Type B pancreatic cell (in vitro differentiated cells): ENCODE data around the gene LHPP. TPM values are rescaled to one million over a fixed set of nuclear protein-coding genes. Genes with fewer than 3 reads are reported as not detected.
A peak's percentile ranks its signal among the peaks of the same experiment; 100 is the strongest.

ENCODE experiments used
- DNase-seq: peaks from one replicate; pipeline ENCODE4 v3.0.0; 2021; ENCODE audit warnings: mixed read lengths; ENCODE audit not compliant: unreplicated experiment; ENCODE audit errors: extremely low spot score
- H3K27ac Mint-ChIP-seq: 2 replicates; pipeline ENCODE4 v1.8.0; 2021; ENCODE audit warnings: mild to moderate bottlenecking, mixed read lengths
- H3K27me3 Mint-ChIP-seq: 2 replicates; pipeline ENCODE4 v1.8.0; 2021; ENCODE audit warnings: mixed read lengths
- H3K36me3 Mint-ChIP-seq: 2 replicates; pipeline ENCODE4 v1.8.0; 2021; ENCODE audit warnings: mixed read lengths
- H3K4me1 Mint-ChIP-seq: one replicate; pipeline ENCODE4 v1.8.0; 2021; ENCODE audit warnings: mixed read lengths; ENCODE audit not compliant: unreplicated experiment
- H3K4me3 Mint-ChIP-seq: 2 replicates; pipeline ENCODE4 v1.8.0; 2021; ENCODE audit warnings: mild to moderate bottlenecking, mixed read lengths
- H3K9me3 Mint-ChIP-seq: 2 replicates; pipeline ENCODE4 v1.8.0; 2021; ENCODE audit warnings: mixed read lengths
- total RNA-seq: library from RNA; stranded (reverse); gene quantifications from 2 replicates; pipeline ENCODE4 v1.2.1, GENCODE V29; 2021; ENCODE audit warnings: low replicate concordance
- TF ChIP-seq, protein P1 (sequence below): fragments of 200-600 bp; sonication (generic); conservative IDR thresholded peaks from 2 replicates; pipeline ENCODE4 v1.5.0; 2021; ENCODE audit warnings: antibody characterized with exemption, mild to moderate bottlenecking

LHPP gene
- total RNA-seq, 1 donor from 2014 or later = 12.7 TPM

DNA sequence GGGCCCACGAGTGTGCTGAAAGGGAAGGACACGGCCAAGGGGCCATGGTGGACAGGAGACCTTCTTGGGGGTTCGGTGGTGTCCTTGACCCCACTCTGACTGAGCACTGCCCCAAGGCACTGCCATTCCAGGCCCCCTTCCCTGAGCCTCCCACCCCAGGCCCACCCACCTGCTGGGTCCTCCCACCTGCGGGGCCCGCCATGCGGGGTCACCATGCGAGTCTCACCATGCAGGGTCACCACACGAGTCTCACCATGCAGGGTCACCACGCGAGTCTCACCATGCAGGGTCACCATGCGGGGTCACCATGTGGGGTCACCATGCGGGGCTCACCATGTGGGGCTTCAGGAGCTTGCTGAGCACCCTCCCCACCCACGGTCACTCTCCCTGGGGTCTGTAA lies 76.3 kb downstream of the LHPP start:
- DNase-seq = no peak
- Mint-ChIP-seq H3K4me1 (peaks cover 8% of the 10 kb centered on the region), H3K4me3 (no peak overlapping the region), H3K27ac (no peak overlapping the region), H3K27me3 (no peaks in the 10 kb centered on the region), H3K36me3 (no peaks in the 10 kb centered on the region), H3K9me3 (no peaks in the 10 kb centered on the region)
- TF ChIP-seq, protein P1, sequence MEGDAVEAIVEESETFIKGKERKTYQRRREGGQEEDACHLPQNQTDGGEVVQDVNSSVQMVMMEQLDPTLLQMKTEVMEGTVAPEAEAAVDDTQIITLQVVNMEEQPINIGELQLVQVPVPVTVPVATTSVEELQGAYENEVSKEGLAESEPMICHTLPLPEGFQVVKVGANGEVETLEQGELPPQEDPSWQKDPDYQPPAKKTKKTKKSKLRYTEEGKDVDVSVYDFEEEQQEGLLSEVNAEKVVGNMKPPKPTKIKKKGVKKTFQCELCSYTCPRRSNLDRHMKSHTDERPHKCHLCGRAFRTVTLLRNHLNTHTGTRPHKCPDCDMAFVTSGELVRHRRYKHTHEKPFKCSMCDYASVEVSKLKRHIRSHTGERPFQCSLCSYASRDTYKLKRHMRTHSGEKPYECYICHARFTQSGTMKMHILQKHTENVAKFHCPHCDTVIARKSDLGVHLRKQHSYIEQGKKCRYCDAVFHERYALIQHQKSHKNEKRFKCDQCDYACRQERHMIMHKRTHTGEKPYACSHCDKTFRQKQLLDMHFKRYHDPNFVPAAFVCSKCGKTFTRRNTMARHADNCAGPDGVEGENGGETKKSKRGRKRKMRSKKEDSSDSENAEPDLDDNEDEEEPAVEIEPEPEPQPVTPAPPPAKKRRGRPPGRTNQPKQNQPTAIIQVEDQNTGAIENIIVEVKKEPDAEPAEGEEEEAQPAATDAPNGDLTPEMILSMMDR = no peak

DNA sequence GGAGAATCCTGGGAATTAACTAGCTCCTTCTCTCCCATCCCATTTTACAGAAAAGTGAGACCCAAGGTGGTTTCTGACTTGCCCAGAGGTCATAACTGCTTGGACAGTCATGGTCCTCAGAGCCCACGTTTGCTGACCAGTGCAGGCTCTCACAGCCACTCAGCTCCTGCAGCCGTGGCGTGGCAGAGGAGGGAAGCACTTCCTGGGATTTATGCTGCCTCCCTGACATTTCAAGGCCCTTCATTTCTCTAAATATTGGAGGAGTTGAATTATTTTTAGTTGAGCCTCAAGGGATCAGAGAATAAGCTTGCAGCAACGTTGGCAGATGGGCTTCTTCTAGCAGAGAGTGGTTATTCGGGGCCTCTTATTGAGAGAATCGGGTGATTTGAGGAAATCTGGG lies 77.1 kb downstream of the LHPP start:
- H3K4me1 Mint-ChIP-seq = peaks cover 8% of the 10 kb centered on the region
- TF ChIP-seq, protein P1 = no peak
- H3K27me3 Mint-ChIP-seq = no peaks in the 10 kb centered on the region
- no peak for DNase-seq
- H3K9me3 Mint-ChIP-seq = no peaks in the 10 kb centered on the region
- H3K4me3 Mint-ChIP-seq = no peak overlapping the region
- H3K36me3 Mint-ChIP-seq = no peaks in the 10 kb centered on the region
- H3K27ac Mint-ChIP-seq = no peak overlapping the region

DNA sequence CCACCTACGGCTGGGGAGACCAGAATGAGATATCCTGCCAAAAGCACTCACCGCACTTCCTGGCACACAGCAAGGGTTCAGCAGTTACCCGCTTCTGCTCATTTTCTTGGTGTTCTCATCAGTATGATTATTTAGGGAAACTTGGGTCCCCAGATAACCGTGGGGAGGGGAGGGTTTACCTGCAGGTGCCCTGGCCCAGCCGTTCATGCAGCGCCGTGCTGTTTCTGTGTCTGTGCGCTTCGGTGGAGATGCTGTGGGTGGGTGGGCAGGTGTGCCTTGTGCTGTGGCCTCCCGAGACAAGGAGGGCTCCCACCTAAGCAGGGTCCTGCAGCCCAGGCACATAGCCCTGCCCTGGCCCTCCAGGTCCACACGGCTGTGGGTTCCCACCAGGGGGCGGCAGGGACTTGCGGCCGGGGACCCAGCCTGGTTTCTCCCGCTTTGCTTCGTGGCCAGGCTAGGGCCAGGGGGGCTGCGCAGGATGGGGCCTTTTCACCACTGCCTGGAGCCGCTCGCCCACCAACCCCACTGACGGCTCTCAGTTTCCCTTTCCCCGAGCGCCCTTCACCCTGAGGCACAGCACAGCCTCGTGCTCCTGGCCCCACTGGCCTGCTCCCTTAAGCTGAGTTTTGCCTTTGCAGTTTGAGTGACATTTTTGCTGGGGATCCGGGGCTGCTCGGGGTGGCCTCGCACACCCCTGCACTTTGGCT lies 78.5 kb downstream of the LHPP start:
- DNase-seq = no peak
- no peaks in the 10 kb centered on the region for H3K36me3 Mint-ChIP-seq
- no peak overlapping the region for H3K27ac Mint-ChIP-seq
- H3K9me3 Mint-ChIP-seq = no peaks in the 10 kb centered on the region
- TF ChIP-seq, protein P1 = peak; percentile 85
- no peaks in the 10 kb centered on the region for H3K27me3 Mint-ChIP-seq
- H3K4me1 Mint-ChIP-seq = peaks cover 8% of the 10 kb centered on the region
- H3K4me3 Mint-ChIP-seq = no peak overlapping the region

DNA sequence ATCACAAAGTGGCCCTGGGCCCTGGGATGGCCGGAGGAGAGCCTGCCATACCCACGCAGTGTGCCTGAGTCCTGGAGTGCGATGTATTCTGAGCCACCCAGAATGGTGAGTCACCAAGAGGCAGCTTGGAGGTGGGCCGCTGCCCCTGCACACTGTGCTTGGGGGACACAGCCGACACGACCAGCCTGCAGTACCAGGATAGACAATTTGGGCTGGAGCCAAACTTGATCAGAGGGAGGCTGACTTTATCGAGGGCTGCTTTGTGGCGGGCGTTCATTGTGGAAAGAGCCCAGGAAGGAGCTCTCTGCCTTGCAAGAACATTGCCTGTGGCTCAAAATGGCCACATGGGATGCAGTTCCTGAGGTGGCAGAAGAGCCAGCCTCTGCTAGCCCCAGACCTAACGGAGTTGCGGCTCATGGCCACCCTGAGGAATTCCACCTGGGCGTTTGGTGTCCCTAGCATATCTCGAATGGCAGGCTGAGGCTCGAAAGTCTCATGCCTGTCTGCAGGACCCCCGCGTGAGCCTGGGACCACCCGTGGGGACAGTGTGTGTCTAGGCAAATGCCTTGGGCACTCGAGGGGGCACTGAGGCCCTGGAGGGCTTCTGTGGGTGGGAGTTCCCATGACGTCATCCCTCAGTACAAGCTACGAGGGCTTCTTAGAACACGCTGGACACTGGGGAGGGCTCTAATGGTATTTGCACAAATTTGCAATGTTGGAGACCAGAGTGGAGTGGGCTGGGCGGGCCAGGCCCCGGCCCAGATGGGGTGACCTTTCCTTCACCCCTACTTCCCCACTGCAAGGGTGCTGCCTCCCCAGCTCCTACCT lies 79.7 kb downstream of the LHPP start:
- TF ChIP-seq, protein P1 = no peak
- Mint-ChIP-seq H3K4me3 (no peak overlapping the region), H3K36me3 (no peaks in the 10 kb centered on the region), H3K27ac (no peak overlapping the region), H3K9me3 (no peaks in the 10 kb centered on the region), H3K4me1 (peaks cover 10% of the 10 kb centered on the region), H3K27me3 (no peaks in the 10 kb centered on the region)
- no peak for DNase-seq

DNA sequence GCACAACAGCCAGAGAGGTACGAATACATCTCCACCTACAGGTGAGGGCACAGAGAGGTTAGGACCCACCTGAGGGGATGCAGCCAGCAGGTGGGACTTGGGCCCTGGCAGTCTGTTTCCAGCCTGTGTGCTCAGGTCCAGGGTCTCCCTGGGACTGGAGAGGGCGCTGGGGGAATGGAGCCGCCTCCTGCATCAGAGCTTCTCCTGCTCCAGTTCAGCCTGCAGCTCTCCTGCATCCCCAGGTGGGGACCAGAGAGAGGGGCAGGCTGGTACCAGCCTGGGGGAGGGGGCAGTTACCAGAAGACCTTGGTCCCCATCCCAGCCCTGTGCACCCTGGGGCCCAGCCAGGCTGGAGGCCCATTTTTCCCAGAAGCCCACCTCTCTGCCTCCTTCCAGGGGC lies 80.7 kb downstream of the LHPP start:
- no peak overlapping the region for H3K4me3 Mint-ChIP-seq
- TF ChIP-seq, protein P1 = no peak
- H3K36me3 Mint-ChIP-seq = no peaks in the 10 kb centered on the region
- no peak overlapping the region for H3K27ac Mint-ChIP-seq
- H3K27me3 Mint-ChIP-seq = no peaks in the 10 kb centered on the region
- peaks cover 6% of the 10 kb centered on the region for H3K4me1 Mint-ChIP-seq
- DNase-seq = no peak
- no peaks in the 10 kb centered on the region for H3K9me3 Mint-ChIP-seq
